ENCODE measurements around the gene TSPAN9. TPM values are rescaled to one million over a fixed set of nuclear protein-coding genes. Genes with fewer than 3 reads are reported as not detected.
A peak's percentile ranks its signal among the peaks of the same experiment; 100 is the strongest.

The TSPAN9 gene
- total and polyA plus RNA-seq, 2 experiments from 2014 or later, result 6.0 to 31.5 TPM

- Mint-ChIP-seq H3K27me3 (ENCODE audit: insufficient read depth, low read depth, poor library complexity) (peaks cover 39% of the 10 kb centered on the region), H3K36me3 (ENCODE audit: low read depth) (no peaks in the 10 kb centered on the region), H3K9me3 (no peaks in the 10 kb centered on the region), H3K4me1 (peaks cover 45% of the 10 kb centered on the region), H3K4me3 (no peak overlapping the region), H3K27ac (no peak overlapping the region)
- 0 out of 2 replicates have a peak, but pooled peaks cover 5% of the 10 kb centered on the region for H3F3A ChIP-seq (replicated peaks; ENCODE audit: low read depth)
- no peak overlapping the region for H3K4me3 ChIP-seq
- no peak overlapping the region for H2AFZ ChIP-seq
- ATAC-seq (no peak), DNase-seq (ENCODE audit: low spot score) (no peak)
- no peaks in the 10 kb centered on the region for H3K9me2 ChIP-seq (ENCODE audit: insufficient read depth)
- peaks cover 16% of the 10 kb centered on the region; the same call in 1 of the 2 replicates for H4K20me1 ChIP-seq (replicated peaks; ENCODE audit: insufficient read depth)
- H3K27me3 ChIP-seq (ENCODE audit: insufficient read depth), result peaks cover 28% of the 10 kb centered on the region
- no peaks in the 10 kb centered on the region for H3K36me3 ChIP-seq (ENCODE audit: insufficient read depth)
- H3K4me1 ChIP-seq (ENCODE audit: insufficient read depth), result peaks cover 21% of the 10 kb centered on the region
- H3K27ac ChIP-seq (ENCODE audit: low read depth), result no peak overlapping the region
- no peaks in the 10 kb centered on the region for H3K79me2 ChIP-seq (replicated peaks; ENCODE audit: insufficient read depth)
- peak overlapping the region; percentile 32; the same call in 1 of the 2 replicates for H3K4me2 ChIP-seq
- TF ChIP-seq POLR2AphosphoS5 (IDR thresholded peaks at IDR 0.05; ENCODE audit: low read depth) (no peak), CTCF (conservative IDR thresholded peaks at IDR 0.05; ENCODE audit: low read depth in 2 of 2) (0 out of 4 replicates have a peak, but pooled peaks of 1 of the 2 experiments have one; percentile 2)
These were observed 120.1 kb downstream of the TSPAN9 start for GRCh38 chr12:3197131-3197818.

- peak overlapping the region; percentile 96 for H3K4me2 ChIP-seq
- peaks cover 28% of the 10 kb centered on the region for H3K4me1 ChIP-seq (ENCODE audit: insufficient read depth)
- H2AFZ ChIP-seq, result peak overlapping the region; percentile 59; the same call in 1 of the 2 replicates
- Mint-ChIP-seq H3K4me1 (peaks cover 64% of the 10 kb centered on the region), H3K27ac (no peak overlapping the region), H3K4me3 (peak overlapping the region; percentile 87), H3K36me3 (ENCODE audit: low read depth) (no peaks in the 10 kb centered on the region; the same call in 2 of the 3 replicates), H3K27me3 (ENCODE audit: insufficient read depth, low read depth, poor library complexity) (peaks cover 49% of the 10 kb centered on the region), H3K9me3 (no peaks in the 10 kb centered on the region)
- TF ChIP-seq CTCF (conservative IDR thresholded peaks at IDR 0.05; ENCODE audit: low read depth in 2 of 2), result no peak
- no peak for TF ChIP-seq ETS1 (IDR thresholded peaks at IDR 0.05)
- no peak for TF ChIP-seq NANOG (IDR thresholded peaks at IDR 0.05; ENCODE audit: borderline replicate concordance)
- TF ChIP-seq EZH2 (IDR thresholded peaks at IDR 0.05; ENCODE audit: low read depth, unreplicated experiment), result no peak
- no peak for TF ChIP-seq CREB1 (CRISPR knock-in tag; IDR thresholded peaks at IDR 0.05; ENCODE audit: low read depth)
- no peak for TF ChIP-seq POLR2AphosphoS5 (IDR thresholded peaks at IDR 0.05; ENCODE audit: low read depth)
- TF ChIP-seq REST (IDR thresholded peaks at IDR 0.05; ENCODE audit: unreplicated experiment), result no peak
- no peak for TF ChIP-seq ZNF114 (CRISPR knock-in tag; IDR thresholded peaks at IDR 0.05)
- TF ChIP-seq EZH2phosphoT487 (IDR thresholded peaks at IDR 0.05; ENCODE audit: unreplicated experiment), result no peak
- TF ChIP-seq ZNF331 (CRISPR knock-in tag; IDR thresholded peaks at IDR 0.05; ENCODE audit: low read depth), result no peak
- no peaks in the 10 kb centered on the region for H3K9me2 ChIP-seq (ENCODE audit: insufficient read depth)
- 0 out of 2 replicates have a peak, but pooled peaks cover 5% of the 10 kb centered on the region for H3F3A ChIP-seq (replicated peaks; ENCODE audit: low read depth)
- no peak overlapping the region for H3K27ac ChIP-seq (ENCODE audit: low read depth)
- H3K36me3 ChIP-seq (ENCODE audit: insufficient read depth), result no peaks in the 10 kb centered on the region
- peaks cover 31% of the 10 kb centered on the region for H3K27me3 ChIP-seq (ENCODE audit: insufficient read depth)
- H3K79me2 ChIP-seq (replicated peaks; ENCODE audit: insufficient read depth), result no peaks in the 10 kb centered on the region
- ATAC-seq, result peak; percentile 31
- DNase-seq (ENCODE audit: low spot score), result peak; percentile 70
- H3K4me3 ChIP-seq, result peak overlapping the region; percentile 80
- peaks cover 17% of the 10 kb centered on the region; the same call in 1 of the 2 replicates for H4K20me1 ChIP-seq (replicated peaks; ENCODE audit: insufficient read depth)
These were observed 122.4 kb downstream of the TSPAN9 start for GRCh38 chr12:3199551-3200031.
